ENCODE measurements around the gene RTTN.

RTTN gene

DNA sequence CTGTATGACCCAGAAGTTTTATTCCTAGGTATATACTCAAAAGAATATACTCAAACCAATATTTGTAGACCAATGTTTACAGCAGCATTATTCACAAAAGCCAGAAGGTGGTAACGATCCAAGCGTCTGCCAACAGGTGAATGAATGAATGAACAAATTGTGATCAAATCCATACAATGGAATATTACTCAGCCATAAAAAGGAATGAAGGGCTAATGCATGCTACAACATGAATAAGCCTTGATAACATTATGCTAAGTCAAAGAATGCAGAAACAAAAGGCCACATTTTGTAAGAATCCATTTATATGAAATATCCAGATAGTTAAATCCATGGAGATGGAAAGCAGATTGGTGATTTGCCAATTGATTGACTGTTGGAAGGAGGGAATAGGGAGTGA lies 252.3 kb downstream of the RTTN start:
- H3K27ac ChIP-seq: no peak overlapping the region
- no peak for DNase-seq (ENCODE audit: low read depth, low spot score)
